Stimulated activated CD8-positive, alpha-beta memory T cell treated with anti-CD3 and anti-CD28 coated beads, Interleukin-15, amount 100 ng/mL, for 48 hours (primary cell): ENCODE results near the gene PLEKHM3.

Experiments
- DNase-seq, 2 donors: peaks; one replicate each; pipeline ENCODE4 v3.0.0-alpha.2; 2020; ENCODE audit warnings: low read depth in 2 of 2

PLEKHM3 gene, protein sequence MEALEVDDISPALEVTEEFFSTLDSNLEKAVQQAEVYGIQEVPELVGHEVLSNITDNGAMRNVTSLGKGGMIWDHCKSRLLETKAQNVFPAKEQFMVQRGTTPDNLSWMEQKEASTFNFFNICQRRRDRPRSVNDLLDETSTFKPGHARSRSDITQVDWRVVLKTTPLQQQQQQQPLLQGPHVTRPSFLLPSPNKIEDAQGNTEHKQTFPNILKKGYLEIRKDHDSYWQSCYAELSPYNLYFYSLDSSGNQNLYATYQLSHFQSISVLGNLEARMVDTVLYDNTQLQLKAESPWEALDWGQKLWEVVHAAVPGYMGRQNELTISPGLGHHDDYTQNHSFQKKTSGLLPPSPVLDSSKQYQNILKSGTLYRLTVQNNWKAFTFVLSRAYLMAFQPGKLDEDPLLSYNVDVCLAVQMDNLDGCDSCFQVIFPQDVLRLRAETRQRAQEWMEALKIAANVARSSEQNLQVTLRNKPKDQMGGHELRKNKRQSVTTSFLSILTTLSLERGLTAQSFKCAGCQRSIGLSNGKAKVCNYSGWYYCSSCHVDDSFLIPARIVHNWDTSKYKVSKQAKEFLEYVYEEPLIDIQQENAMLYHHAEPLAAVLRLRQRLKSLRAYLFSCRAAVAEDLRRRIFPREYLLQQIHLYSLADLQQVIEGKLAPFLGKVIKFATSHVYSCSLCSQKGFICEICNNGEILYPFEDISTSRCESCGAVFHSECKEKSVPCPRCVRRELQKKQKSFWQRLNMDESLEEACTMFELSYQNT

DNA sequence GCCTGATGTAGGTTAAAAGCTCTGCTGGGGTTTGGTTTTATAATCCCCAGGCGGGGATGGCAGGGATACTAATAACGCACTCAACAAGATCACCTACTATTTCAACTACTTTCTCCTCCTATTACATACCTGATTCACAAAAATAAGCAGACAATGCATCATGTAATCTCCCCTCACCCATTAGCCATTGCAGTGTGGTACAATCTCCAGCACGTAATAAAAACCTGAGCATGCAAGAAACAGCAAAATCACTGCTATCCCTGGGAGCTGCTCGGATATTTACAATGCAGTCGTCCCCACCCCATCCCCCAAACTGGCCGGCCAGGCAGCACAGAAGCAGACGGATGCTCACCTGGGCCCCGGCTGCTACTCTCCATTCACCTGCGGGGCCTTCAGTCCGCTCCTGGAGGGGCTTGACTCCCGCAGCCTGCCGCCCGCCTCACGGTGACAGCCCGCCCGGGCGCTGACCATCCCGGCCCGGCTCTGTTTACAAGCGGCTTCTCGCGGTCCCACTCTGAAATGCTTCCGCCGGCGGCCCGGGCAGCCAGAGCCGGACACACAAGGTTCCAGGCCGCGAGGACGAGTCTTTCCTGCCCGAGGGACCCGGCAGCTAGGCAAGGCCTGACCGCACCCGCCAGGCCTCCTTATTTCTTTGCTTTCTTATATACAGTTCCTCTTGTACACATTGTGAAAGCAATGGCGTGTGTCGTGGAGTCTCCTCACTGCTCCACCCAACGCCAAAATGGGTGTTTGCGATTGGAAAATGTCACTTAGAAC, at the start of gene PLEKHM3:
TSS of gene PLEKHM3 (minus strand) at position 491 of the 777 bp plus-strand sequence. CDS start 23,888 bp downstream, outside the sequence.
- peak; percentile 71 to 72 for DNase-seq

DNA sequence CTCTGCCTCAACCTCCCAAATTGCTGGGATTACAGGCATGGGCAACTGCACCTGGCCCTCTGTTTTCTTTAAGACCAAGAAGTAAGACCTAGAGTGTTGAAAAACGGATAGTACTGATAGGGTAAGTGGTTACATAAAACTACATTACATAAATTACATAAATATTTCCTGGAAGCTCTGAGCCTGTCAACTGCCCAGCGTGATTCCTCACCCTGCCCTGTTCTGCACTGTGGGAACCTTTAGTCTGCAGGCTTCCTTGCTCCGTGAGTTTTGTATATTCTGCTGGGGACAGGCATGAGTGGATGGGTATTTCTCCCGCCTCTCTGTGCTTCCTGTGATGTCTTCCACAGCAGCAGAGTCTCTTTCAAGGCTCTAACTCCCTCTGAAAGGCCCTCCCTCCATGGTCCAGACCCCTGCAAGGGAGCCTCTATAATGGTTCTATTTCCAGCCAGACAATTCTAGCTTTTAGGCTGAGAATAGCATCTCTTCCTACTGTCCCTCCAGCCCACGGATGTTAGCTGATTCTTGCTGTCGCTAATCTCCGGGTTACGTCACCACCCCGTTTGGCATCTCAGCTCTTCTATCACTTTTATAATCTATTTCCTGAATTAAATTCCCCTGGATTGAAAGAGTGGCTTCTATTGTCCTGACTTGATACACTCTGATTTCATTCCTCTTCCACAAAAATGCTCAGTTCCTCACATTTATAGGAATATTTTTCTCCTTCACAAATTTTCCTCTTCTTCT, 49.5 kb upstream of the PLEKHM3 start:
- no peak for DNase-seq

DNA sequence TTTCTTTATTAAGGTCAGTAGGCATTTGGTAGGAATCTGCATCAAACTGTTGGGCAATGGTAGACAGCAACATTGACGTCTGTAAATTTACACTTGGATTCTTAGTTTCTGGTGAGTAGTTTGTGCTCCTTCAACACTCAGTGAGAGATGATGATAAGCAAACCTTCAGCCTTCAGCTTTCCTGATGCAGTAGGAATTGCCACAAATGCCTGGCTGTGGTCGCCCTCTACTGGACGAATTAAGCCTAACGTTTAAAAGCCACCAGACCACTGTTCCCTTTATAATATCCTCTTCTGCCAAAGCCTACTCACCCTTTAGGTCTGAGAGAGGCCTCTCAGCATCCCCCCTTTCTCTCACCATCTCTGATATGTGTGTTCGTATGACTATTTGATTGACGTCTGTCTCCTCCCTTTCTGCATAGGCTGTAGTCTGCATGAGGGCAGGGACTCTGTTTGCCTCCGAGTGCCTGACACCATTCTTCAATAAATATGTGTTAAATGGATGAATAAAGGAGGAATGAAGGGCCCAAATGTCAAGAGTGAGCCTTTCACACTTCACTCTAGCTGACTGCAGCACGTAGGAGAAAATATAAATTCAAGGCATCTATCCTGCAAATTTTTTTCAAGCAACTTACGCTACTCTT, 47.0 kb upstream of the PLEKHM3 start:
- DNase-seq = peak; percentile 7 to 9

DNA sequence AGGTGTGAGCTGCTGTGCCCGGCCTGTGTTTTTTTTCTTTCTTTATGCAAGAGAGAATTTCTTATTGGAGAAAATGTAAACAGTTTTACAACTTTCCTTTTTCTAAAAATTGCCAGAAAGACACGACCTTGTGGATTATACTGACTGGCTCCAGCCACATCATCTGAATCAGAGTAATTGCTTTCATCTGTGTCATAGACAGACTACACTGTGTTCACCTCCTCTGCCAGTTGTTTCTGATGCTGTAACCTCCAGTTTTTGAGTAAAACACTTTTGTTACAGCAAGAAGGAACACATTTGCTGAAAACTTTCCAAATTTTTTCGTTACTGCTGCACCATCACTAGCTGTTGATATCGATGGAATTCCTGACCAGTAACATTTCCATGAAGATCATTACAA, 43.9 kb upstream of the PLEKHM3 start:
- DNase-seq = no peak

DNA sequence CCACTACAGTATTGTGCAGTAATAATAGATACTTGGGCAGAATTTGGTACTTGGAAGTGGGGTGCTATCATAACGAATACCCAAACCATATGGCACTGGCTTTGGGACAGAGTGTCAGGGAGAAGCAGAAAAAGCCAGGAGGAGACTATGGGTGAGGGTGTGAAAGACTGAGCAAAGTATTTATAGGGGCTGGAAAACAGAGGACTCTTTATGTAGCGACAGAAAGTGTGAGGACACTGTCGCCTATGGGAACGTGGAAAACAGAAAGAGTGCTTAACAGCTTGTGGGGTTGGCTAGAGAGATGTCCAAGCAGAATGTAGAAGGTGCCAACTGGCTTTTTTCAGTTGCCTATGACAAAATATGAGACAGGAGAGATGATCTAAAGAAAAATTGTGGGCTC, 40.7 kb upstream of the PLEKHM3 start:
- DNase-seq = no peak

DNA sequence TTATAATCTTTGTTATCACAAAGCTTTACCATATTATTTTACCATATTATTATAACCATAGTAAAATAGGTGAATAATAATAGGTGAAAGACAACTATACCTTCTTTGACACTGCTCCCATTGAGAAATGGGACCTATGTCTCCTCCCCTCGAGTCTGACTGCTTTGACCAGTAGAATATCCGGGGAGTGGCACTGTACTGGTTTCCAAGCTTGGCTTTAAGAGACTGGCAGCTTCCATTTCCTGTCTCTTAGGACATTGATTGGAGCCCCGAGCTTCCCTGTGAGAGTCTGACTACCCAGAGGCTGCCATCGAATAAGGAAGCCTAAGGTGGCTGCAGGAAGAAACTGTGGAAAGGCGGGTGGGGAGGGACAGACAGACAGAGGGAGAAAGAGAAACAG, 40.1 kb upstream of the PLEKHM3 start:
- DNase-seq = no peak

DNA sequence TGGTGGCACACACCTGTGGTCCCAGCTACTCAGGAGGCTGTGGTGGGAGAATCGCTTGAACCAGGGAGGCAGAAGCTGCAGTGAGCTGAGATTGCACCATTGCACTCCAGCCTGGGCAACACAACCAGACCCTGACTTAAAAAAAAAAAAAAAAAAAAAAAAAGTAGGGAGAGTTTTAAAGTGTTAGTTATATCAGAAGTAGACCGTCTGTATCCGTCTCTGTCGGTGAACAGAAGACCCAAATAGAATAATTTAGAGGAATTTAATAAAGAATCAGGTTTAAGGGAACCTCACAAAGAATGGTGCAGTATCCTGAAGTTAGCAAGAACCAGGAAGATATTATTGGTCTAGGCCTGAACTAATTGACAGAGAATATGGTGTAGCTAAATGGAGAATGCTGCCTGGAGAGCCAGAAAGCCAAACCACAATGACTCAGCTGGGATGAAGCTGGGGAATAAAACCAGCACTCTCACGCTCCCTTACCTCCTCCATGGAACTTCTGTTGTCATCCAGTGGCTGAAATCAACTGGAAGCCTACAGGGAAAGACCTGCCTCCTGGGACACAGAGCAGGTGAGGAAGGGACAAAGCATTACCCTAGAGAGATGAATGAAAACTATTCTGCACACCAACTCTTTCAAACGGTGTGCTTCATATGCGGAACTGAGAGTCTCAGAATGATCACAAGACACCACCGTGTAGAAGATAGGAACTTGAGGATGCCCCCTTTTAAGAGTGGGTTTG, 39.1 kb upstream of the PLEKHM3 start:
- no peak for DNase-seq

DNA sequence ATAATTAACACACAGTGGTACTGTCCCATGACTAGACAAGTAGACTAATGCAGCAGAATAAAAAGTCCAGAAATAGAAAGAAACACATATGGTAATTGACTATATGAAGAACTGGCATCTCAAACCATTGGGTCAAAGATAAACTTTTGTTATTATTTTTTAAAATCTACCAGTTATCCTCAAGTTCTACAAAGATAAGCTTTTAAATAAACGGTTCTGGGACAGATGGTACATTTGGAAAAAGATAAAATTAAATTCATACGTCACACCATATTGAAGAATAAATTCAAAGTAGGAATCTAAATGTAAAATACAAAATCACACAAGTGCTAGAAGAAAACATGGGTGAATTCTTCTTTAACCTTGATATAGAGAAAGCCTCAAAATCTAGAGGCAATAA, 37.6 kb upstream of the PLEKHM3 start:
- no peak for DNase-seq

DNA sequence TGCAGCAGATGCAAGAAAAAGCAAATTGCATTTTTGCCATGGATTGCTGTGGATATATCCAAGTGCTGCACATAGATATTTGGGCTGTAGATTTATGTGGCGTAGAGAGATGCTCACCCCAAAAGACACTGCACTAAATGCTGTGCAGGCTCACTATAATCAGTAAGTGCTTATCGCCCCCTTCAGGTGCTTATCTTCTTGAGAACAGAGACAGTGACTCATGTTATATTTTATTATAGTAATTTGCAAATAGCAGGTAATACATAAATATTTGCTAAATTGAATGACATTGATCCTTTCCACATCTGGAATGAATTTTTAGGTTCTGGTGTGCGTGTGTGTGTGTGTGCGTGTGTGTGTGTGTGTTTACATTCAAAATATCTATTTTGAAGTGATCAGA, 36.8 kb upstream of the PLEKHM3 start:
- no peak for DNase-seq

DNA sequence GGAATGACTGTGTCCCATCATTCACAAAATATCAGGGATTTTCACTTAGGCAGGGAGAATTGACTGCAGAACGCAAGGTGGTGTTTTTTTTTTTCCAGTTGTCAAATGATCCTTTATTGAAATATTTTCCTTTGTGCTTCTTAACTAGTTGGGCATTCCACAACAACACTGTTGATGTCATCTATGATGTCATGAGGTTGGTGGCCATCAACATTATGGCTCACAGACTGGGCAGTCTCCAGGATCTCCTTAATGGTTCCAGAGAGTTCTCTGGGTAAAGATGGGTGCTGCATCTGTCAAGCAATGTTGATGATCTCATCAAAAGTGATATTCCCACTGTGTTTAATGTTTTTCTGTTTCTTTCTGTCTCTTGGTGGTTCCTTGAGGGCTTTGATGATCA, 31.8 kb upstream of the PLEKHM3 start:
- no peak for DNase-seq

DNA sequence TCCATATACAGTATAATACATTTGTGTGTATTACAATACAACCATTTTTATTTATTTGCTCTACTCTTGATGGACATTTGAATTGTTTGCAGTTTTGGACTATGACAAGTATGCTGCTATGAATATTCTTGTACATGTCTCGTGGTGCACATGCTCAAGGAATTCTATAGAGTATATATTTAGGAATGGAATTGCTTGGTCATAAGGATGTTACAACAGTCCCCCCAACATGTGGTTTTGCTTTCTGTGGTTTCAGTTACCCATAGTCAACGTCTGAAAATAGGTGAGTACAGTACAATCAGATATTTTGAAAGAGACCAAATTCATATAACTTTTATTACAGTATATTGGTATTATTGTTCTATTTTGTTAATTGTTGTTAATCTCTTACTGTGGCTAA, 24.1 kb upstream of the PLEKHM3 start:
- DNase-seq = no peak

DNA sequence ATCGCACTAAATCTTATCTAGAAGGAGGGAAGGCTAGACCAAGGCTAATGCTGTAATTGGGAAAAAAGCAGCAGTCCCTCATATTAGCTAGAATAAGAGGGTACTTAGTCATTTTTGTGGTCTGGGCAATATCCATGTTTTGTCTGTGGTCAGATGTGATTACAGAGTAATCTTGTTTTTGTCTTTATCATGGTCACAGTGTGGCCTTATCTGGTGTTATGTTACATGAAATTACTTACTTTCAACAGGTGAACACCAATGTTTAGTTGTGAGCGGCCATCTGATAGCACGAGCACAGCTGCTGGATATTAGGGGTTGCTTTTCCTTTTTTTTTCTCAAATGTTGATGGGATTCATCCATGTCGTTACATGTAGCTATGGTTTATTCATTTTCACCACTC, 23.7 kb upstream of the PLEKHM3 start:
- DNase-seq = no peak

DNA sequence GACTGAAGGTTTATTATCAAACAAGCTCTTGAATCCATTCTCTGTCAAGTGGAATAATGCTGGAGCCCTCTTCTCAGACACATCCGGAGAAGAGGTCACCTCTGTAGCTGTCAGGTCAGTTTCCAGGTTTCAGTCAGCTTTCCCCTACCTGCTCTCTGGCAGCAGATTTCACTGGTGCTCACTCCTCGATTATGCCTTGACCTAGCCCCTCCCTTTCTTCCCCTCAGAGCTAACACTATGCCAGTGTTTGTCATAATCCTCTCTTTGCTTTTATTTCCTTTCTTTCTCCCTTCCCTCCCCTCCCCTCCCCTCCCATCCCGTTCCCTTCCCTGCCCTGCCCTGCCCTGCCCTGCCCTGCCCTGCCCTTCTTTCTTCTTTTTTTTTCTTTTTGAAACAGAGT, 22.5 kb upstream of the PLEKHM3 start:
- no peak for DNase-seq

DNA sequence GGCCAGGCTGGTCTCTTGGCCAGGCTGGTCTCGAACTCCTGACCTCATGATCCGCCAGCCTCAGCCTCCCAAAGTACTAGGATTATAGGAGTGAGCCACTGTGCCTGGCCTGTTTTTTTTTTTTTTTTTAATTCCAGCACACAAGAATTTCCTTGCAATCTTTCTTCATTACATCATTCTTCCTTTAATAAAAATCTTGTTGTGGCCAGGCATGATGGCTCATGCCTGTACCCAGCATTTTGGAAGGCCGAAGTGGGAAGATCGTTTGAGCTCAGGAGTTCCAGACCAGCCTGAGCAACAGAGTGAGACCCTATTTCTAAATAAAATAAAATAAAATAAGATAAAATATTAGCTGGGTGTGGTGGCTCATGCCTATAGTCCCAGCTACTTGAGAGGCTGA, 21.4 kb upstream of the PLEKHM3 start:
- DNase-seq = no peak

DNA sequence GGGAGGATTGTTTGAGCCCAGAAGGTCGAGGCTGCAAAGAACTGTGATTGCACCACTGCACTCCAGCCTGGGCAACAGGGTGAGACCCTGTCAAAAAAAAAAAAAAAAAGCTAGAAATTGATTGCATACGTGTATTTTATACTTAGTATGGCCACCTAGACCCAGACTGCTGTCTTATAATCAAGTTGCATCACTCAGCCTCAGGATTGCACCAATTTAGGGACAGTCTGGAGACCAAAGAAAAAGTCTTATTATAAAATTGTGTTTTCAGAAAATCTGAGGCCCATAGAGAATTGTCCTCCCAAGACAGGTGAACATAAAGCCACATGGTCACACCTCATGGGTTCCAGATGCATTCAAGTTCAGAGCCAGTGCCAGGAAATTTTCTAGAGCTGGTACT, 17.1 kb upstream of the PLEKHM3 start:
- no peak for DNase-seq

DNA sequence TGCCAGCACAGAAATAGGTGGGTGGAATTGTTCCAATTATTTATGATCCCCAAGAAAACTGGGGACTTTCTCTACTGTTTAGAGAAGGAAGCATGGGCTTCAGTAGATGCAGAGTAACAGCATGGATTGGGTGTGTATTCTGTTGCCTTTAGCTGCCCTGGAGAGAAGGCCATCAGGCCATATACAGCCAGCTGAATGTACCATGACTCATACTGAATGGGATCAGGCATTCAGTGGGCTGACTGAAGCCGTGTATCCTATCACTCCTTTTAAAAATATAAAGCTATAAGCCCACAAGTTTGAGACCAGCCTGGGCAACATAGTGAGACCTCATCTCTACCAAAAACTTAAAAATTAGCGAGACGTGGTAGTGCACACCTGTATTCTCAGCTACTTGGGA, 16.7 kb upstream of the PLEKHM3 start:
- no peak for DNase-seq

DNA sequence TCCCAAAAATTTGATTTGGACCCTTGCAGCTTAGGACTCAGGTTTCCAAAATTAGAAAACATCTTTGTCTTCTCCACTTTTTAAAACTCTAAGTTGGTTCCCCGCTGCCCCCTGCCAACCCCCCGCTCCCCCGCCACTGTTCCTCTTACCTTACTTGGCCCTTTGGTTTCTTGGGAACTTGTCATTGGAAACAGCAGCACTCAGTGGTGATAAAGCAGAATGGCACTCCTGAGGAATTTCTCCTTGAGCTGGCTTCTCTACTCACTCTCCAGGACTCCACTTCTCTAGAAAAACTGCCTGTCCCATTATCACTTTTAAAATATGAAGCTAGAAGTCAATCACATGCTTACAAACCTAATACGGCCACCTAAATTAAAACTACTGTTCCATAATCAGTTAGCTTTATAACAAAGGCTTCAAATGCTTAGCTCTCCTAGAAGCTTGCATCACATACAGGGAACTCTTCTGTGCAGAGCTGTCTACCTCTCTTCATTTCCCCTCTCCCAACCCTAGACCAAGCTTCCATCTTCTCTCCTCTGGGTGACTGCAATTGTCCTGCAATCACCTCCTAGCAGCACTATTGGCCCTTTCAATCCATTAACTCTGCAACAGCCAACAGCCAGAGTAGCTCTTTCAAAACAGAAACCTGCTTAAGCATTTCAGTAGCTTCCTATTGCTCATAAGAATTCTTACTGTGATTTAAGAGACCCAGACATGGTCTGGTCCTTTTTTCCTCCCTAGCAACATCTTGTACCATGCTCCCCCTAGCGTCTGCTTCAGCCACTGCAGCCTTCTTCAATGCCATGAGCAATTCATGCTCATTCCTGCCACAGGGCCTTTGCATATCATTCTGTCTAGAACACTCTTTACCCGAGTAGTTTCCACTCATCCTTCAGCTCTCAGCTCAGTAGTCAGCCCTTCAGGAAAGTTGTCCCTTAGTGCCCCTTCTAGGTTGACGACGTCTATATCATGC, 15.2 kb upstream of the PLEKHM3 start:
- peak; percentile 58 to 60 for DNase-seq

DNA sequence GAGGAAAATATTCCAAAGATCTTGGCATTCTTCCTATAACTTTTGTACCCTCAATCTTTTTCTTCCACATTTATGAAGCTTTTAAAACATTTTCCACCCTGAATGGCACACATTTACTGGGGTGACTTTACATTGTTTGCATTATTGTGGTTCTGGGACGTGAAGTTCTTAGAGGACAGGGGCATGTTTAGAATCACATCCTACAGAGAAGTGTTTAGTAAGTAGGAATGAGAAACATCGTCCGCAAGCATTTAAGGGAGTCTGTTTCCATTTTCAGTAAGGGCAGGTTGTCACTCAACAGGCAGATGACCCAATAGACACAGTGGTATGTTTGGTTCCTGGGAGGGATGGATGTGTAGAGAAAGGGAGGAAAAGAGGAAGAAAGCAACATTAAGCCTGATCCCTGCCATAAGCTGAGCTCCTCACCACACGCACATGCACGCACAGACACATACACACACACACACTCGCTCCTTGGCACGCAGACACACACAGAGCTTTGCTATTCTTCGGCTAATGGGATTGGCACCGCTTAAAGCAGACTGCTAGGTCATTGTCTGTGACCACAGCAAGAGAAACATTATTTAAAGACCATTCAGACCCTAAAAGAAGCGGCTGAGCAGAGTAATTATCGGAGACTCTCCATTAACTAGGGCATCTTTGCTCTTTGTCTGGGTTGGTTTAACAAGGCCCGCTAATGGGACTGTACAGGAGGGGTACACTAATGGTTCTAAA, 14.2 kb upstream of the PLEKHM3 start:
- DNase-seq = no peak
